HepG2 (cell line): Measurements from ENCODE around the gene BDKRB1. TPM values are rescaled to one million over a fixed set of nuclear protein-coding genes. Genes with fewer than 3 reads are reported as not detected.

ENCODE experiments used
- ATAC-seq: fragments of 200-7000 bp; cut with Tn5 transposase; 3 replicates; pipeline ENCODE4 v1.9.1; 2020; ENCODE audit warnings: mild to moderate bottlenecking, moderate library complexity
- BruUV-seq: library from RNA; stranded (reverse); fragments of 400-500 nt; replicated peaks from 2 replicates; lab custom pipeline; 2021; lab: Mats Ljungman, UMichigan
- CTCF ChIA-PET: fragments of 300-600 bp; formaldehyde crosslinking; extraction: SDS; loops from one replicate; lab custom pipeline; 2021; ENCODE audit warnings: low total read pairs, inconsistent platforms, low intra/inter-chr PET ratio; lab: Yijun Ruan, JAX
- POLR2A ChIA-PET: fragments of 350-600 bp; sonication (Branson Sonifier 250); formaldehyde crosslinking; loops from one replicate; lab custom pipeline; 2020; ENCODE audit warnings: antibody characterized with exemption, inconsistent platforms; lab: Yijun Ruan, JAX
- DNase-seq: peaks from one replicate; pipeline ENCODE4 v3.0.0-alpha.2; 2015; ENCODE audit warnings: low spot score
- FAIRE-seq: peaks from 3 replicates; lab custom pipeline; 2011; peaks lifted over from hg19 to GRCh38; lab: Jason Lieb, UNC
- H2AFZ ChIP-seq: one replicate; pipeline ENCODE4 v1.6.1; 2011; ENCODE audit warnings: low read length, inconsistent platforms
- H3K27ac ChIP-seq: fragments of 300-600 bp; 3 replicates; pipeline ENCODE4 v1.8.0; 2011; ENCODE audit warnings: mixed run types, mild to moderate bottlenecking, mixed read lengths, low read length, inconsistent platforms; ENCODE audit not compliant: insufficient read depth; ENCODE audit errors: extremely low read length
- H3K27me3 ChIP-seq, 2 experiments: fragments of 200-600 bp in 1 of 2; 2 replicates in 1 of 2; 3 replicates in 1 of 2; pipeline versions ENCODE4 v1.6.0 to v1.8.0; 2011; ENCODE audit warnings: low read length in 2 of 2, mild to moderate bottlenecking in 2 of 2, moderate library complexity in 2 of 2, inconsistent platforms in 1 of 2; ENCODE audit not compliant: insufficient read depth in 2 of 2, control insufficient read depth in 1 of 2
- H3K36me3 ChIP-seq, 2 experiments: fragments of 200-600 bp in 1 of 2; replicated peaks in 1 of 2; 2 replicates in 1 of 2; 3 replicates in 1 of 2; pipeline versions ENCODE4 v1.5.1 to v1.8.0; 2011; ENCODE audit warnings: low read length in 2 of 2, inconsistent platforms in 1 of 2; ENCODE audit not compliant: insufficient read depth in 2 of 2, control insufficient read depth in 1 of 2
- H3K4me1 ChIP-seq: 2 replicates; pipeline ENCODE4 v1.5.1; 2012; ENCODE audit warnings: low read length, inconsistent platforms; ENCODE audit not compliant: insufficient read depth
- H3K4me2 ChIP-seq: 2 replicates; pipeline ENCODE4 v1.6.0; 2011; ENCODE audit warnings: low read depth, low read length, inconsistent platforms
- H3K4me3 ChIP-seq, 3 experiments: fragments of 200-600 bp in 1 of 3; sonication (generic), shearing (Covaris generic) in 1 of 3; replicated peaks in 1 of 3; 2 replicates each; pipeline ENCODE4 v1.5.1; 2011 to 2016; ENCODE audit warnings: low read length in 3 of 3, inconsistent platforms in 2 of 3, low read depth in 2 of 3, mild to moderate bottlenecking in 2 of 3, control low read depth in 1 of 3, mixed read lengths in 1 of 3; ENCODE audit not compliant: insufficient read depth in 1 of 3
- H3K79me2 ChIP-seq: one replicate; pipeline ENCODE4 v1.6.1; 2011; ENCODE audit warnings: low read length, inconsistent platforms; ENCODE audit not compliant: insufficient read depth
- H3K9ac ChIP-seq: 2 replicates; pipeline ENCODE4 v1.6.0; 2011; ENCODE audit warnings: mild to moderate bottlenecking, low read depth, low read length, inconsistent platforms; ENCODE audit not compliant: insufficient read depth
- H3K9me3 ChIP-seq: 2 replicates; pipeline ENCODE4 v1.5.1; 2012; ENCODE audit warnings: mild to moderate bottlenecking, low read length
- H4K20me1 ChIP-seq: 2 replicates; pipeline ENCODE4 v1.6.0; 2011; ENCODE audit warnings: inconsistent platforms, mild to moderate bottlenecking, low read length, moderate library complexity; ENCODE audit not compliant: insufficient read depth
- CTCF ChIP-seq: sonication (generic); formaldehyde crosslinking; IDR thresholded peaks from 2 replicates; pipeline ENCODE4 v1.5.0; 2020; ENCODE audit warnings: mild to moderate bottlenecking, missing genetic modification reagents, moderate library complexity
- MAF1 ChIP-seq: sonication (generic); formaldehyde crosslinking; IDR thresholded peaks from 2 replicates; pipeline ENCODE4 v1.5.0; 2020; ENCODE audit warnings: missing genetic modification reagents, borderline replicate concordance
- MTA3 ChIP-seq: sonication (generic); formaldehyde crosslinking; IDR thresholded peaks from 2 replicates; pipeline ENCODE4 v1.4.0; 2020; ENCODE audit warnings: missing genetic modification reagents
- NR2F1 ChIP-seq, 2 experiments: fragments of 450-650 bp in 1 of 2; formaldehyde crosslinking in 1 of 2; IDR thresholded peaks; 2 replicates each; pipeline versions ENCODE4 v1.5.0 to v1.6.1; 2016 to 2020; ENCODE audit warnings: mild to moderate bottlenecking in 1 of 2, missing compliant biosample characterization in 1 of 2, missing genetic modification reagents in 1 of 2, moderate library complexity in 1 of 2
- RFX3 ChIP-seq: IDR thresholded peaks from 2 replicates; pipeline ENCODE4 v1.6.1; 2016; ENCODE audit warnings: missing biosample characterization, missing genetic modification reagents
- ZNF24 ChIP-seq: fragments of 450-650 bp; IDR thresholded peaks from 2 replicates; pipeline ENCODE4 v1.6.1; 2017; ENCODE audit warnings: antibody characterized with exemption, mild to moderate bottlenecking
- ZNF607 ChIP-seq: sonication (generic); formaldehyde crosslinking; IDR thresholded peaks from 2 replicates; pipeline ENCODE4 v1.5.1; 2020; ENCODE audit warnings: missing genetic modification reagents, mild to moderate bottlenecking, borderline replicate concordance
- ZNF775 ChIP-seq: sonication (generic); formaldehyde crosslinking; IDR thresholded peaks from 2 replicates; pipeline ENCODE4 v1.4.0; 2020; ENCODE audit warnings: missing genetic modification reagents, mild to moderate bottlenecking, moderate library complexity, borderline replicate concordance
- ZNF800 ChIP-seq: sonication (generic); formaldehyde crosslinking; IDR thresholded peaks from 2 replicates; pipeline ENCODE4 v1.4.0; 2020; ENCODE audit warnings: missing genetic modification reagents
- ZNF839 ChIP-seq: sonication (generic); formaldehyde crosslinking; IDR thresholded peaks from 2 replicates; pipeline ENCODE4 v1.4.0; 2020; ENCODE audit warnings: missing genetic modification reagents, mild to moderate bottlenecking, borderline replicate concordance
- WGBS: methylation state at CpG from one replicate; pipeline ENCODE4 v1.1.6; 2017; ENCODE audit warnings: low lambda C conversion rate; 5-methylcytosine and 5-hydroxymethylcytosine counted together
- in situ Hi-C: cut with HindIII; loops from 2 replicates; pipeline ENCODE4 v1.10.0; 2017; ENCODE audit warnings: low pct_unique_long_range_greater_than_20kb; ENCODE audit not compliant: extremely low pct_ligation_motif_present
- intact Hi-C: fragments of 100-400 bp; cut with micrococcal nuclease; formaldehyde crosslinking; loops from one replicate; pipeline ENCODE4 v1.10.0; 2022; ENCODE audit not compliant: unreplicated experiment
- polyA plus RNA-seq, 8 experiments: library from polyadenylated mRNA; depleted of rRNA in 3 of 8; stranded (reverse) in 7 of 8; unstranded in 1 of 8; fragments of >200 nt; fragmentation: Illumina TruSeq in 4 of 8; extraction: Trizol in 4 of 8; gene quantifications; 2 replicates each; pipeline versions ENCODE4 v1.2.1 to v1.2.3, GENCODE V29; 2011 to 2016; ENCODE audit warnings: low read depth in 4 of 8, missing spikeins in 1 of 8, mixed read lengths in 1 of 8; ENCODE audit not compliant: insufficient read depth in 1 of 8
- total RNA-seq, 5 experiments: library from RNA; depleted of rRNA; stranded (reverse); fragments of >200 nt; fragmentation: Illumina TruSeq; extraction: Trizol; gene quantifications; 2 replicates each; pipeline ENCODE4 v1.2.3, GENCODE V29; 2016; ENCODE audit warnings: low read depth in 1 of 5
- TF ChIP-seq, protein P1 (sequence below): sonication (generic); formaldehyde crosslinking; IDR thresholded peaks from 2 replicates; pipeline ENCODE4 v1.9.0; 2021; ENCODE audit warnings: missing genetic modification reagents, mild to moderate bottlenecking, borderline replicate concordance

BDKRB1 gene
- total and polyA plus RNA-seq, 2 of the 13 experiments (the other 11 are each of a cell fraction or from before 2014, with no cell fraction given) = 0.05 TPM; not detected in 1

GRCh38 chr14:96303981-96304380 lies 48.0 kb downstream of the BDKRB1 start:
- Histone ChIP-seq H3K79me2 (no peaks in the 10 kb centered on the region), H2AFZ (no peak overlapping the region), H3K36me3 (peaks cover 5 to 24% of the 10 kb centered on the region in 2 experiments; a peak in 3 of 5 replicates), H3K4me3 (no peak overlapping the region), H3K9me3 (no peaks in the 10 kb centered on the region), H3K4me2 (no peak overlapping the region), H3K27me3 (no peaks in the 10 kb centered on the region), H3K9ac (no peak overlapping the region), H3K27ac (no peak overlapping the region), H3K4me1 (peaks cover 4% of the 10 kb centered on the region), H4K20me1 (no peaks in the 10 kb centered on the region)
- CTCF ChIA-PET = interaction anchor here (1.0 kb wide), 1 partner anchor 203 kb away, joined by 4 read pairs; no protein-coding TSS in a partner anchor
- POLR2A ChIA-PET = no interaction called here
- intact Hi-C loops (no loop called here), in situ Hi-C loops (no loop called here)
- 94% methylated on average over 3 of the region's 3 CpGs for WGBS
- no peak for ATAC-seq
- no peak for FAIRE-seq
- no peak for TF ChIP-seq MAF1 (CRISPR knock-in tag)
- no peak for TF ChIP-seq ZNF24
- TF ChIP-seq MTA3 (CRISPR knock-in tag) = no peak
- no peak for TF ChIP-seq ZNF607 (CRISPR knock-in tag)
- TF ChIP-seq RFX3 (CRISPR knock-in tag) = no peak
- no peak for TF ChIP-seq ZNF800
- no peak for DNase-seq
- BruUV-seq = no TSS peak

- no peaks in the 10 kb centered on the region for H3K9me3 ChIP-seq
- H3K4me1 ChIP-seq = peaks cover 14% of the 10 kb centered on the region
- WGBS = 91% methylated on average over 9 of the region's 9 CpGs
- no peak overlapping the region for H3K9ac ChIP-seq
- BruUV-seq = no TSS peak
- DNase-seq = no peak
- no peaks in the 10 kb centered on the region for H4K20me1 ChIP-seq
- H3K4me3 ChIP-seq = no peak overlapping the region
- no peak for FAIRE-seq
- in situ Hi-C loops (no loop called here), intact Hi-C loops (no loop called here)
- ATAC-seq = peak; percentile 43; the same call in 1 of the 3 replicates
- ChIA-PET CTCF (interaction anchor here (1.0 kb wide), 1 partner anchor 204 kb away, joined by 4 read pairs; no protein-coding TSS in a partner anchor), POLR2A (no interaction called here)
- peaks cover 5 to 28% of the 10 kb centered on the region in 2 experiments; a peak in 3 of 5 replicates for H3K36me3 ChIP-seq
- no peak overlapping the region for H3K27ac ChIP-seq
- H3K27me3 ChIP-seq = no peaks in the 10 kb centered on the region
- no peaks in the 10 kb centered on the region for H3K79me2 ChIP-seq
- H2AFZ ChIP-seq = no peak overlapping the region
- H3K4me2 ChIP-seq = no peak overlapping the region
- TF ChIP-seq ZNF775 = no peak
- TF ChIP-seq NR2F1 (CRISPR knock-in tag; IDR thresholded peaks at IDR 0.05) = no peak
- peak; percentile 31; the same call in 1 of the 2 replicates for TF ChIP-seq CTCF
- TF ChIP-seq, protein P1, sequence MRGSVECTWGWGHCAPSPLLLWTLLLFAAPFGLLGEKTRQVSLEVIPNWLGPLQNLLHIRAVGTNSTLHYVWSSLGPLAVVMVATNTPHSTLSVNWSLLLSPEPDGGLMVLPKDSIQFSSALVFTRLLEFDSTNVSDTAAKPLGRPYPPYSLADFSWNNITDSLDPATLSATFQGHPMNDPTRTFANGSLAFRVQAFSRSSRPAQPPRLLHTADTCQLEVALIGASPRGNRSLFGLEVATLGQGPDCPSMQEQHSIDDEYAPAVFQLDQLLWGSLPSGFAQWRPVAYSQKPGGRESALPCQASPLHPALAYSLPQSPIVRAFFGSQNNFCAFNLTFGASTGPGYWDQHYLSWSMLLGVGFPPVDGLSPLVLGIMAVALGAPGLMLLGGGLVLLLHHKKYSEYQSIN (CRISPR knock-in tag) = no peak
- no peak for TF ChIP-seq ZNF839 (CRISPR knock-in tag)
Observed at GRCh38 chr14:96304956-96305355, 48.9 kb downstream of the BDKRB1 start.
